ENCODE data around the gene ARL17B.
A peak's percentile ranks its signal among the peaks of the same experiment; 100 is the strongest.
"Not testable (repeated sequence)": the region's sequence is repeated elsewhere in the genome, so short reads cannot be mapped to it uniquely, and the experiment has no call there.

Gene ARL17B

DNA sequence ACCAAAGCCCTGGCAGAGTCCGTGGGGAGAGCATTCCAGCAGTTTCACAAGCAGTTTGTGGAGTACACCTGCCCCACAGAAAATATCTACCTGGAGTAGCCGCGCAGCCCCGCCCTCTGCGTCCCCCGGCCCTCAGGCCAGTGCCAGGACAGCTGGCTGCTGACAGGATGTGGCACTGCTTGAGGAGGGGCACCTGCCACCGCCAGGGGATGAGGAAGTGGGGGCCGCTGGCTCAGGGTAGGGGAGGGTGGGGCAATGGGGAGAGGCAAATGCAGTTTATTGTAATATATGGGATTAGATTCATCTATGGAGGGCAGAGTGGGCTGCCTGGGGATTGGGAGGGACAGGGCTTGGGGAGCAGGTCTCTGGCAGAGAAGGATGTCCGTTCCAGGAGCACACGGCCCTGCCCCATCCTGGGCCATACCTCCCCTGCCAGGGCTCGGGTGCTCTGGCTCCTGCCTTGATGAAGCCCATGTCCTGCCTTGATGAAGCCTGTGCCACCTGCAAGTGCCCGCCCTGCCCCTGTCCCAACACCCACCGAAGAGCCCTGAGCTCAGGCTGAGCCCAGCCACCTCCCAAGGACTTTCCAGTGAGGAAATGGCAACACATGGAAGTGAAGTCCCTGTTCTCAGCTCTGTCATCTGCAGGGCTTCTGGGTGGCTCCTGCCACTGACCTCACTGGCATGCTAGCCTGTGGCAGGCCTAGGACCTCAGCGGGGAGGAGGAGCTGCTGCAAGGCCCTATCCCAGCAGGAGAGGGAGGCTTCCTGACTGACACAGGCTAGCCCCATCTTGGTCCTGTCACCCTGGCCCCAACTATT lies 116.4 kb downstream of the ARL17B start:
- DNase-seq = peak; percentile 24

DNA sequence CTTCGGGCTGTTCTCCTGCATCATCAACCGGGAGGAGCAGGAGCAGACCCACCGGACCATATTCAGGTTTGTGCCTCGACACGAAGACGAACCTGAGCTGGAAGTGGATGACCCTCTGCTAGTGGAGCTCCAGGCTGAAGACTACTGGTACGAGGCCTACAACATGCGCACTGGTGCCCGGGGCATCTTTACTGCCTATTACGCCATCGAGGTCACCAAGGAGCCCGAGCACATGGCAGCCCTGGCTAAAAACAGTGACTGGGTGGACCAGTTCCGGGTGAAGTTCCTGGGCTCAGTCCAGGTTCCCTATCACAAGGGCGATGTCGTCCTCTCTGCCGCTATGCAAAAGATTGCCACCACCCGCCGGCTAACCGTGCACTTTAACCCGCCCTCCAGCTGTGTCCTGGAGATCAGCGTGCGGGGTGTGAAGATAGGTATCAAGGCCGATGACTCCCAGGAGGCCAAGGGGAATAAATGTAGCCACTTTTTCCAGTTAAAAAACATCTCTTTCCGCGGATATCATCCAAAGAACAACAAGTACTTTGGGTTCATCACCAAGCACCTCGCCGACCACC lies 117.1 kb downstream of the ARL17B start:
- DNase-seq = not testable (repeated sequence)

DNA sequence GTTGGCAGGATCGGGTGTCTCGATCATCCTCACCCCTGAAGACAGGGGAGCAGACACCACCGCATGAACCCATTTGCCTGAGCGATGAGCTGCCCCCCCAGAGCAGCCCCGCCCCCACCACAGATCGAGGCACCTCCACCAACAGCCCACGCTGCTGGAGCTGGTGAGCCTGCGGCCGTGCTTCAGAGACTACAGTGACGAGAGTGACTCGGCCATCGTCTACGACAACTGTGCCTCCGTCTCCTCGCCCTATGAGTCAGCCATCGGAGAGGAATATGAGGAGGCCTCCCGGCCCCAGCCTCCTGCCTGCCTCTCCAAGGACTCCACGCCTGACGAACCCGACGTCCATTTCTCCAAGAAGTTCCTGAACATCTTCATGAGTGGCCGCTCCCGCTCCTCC lies 117.6 kb downstream of the ARL17B start:
- DNase-seq = not testable (repeated sequence)

DNA sequence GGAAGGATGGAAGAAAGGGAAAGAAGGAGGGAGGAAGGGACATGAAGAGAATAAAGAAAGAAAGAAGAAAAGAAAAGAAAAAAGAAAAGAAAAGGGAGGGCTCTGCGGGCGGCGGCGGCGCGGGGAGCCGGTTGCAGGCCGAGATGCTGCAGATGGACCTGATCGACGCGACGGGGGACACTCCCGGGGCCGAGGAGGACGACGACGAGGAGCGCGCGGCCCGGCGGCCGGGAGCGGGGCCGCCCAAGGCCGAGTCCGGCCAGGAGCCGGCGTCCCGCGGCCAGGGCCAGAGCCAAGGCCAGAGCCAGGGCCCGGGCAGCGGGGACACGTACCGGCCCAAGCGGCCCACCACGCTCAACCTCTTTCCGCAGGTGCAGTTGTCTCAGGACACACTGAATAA lies 118.1 kb downstream of the ARL17B start:
- not testable (repeated sequence) for DNase-seq

GRCh38 chr17:46231359-46231758 lies 130.2 kb downstream of the ARL17B start:
- not testable (repeated sequence) for DNase-seq

DNA sequence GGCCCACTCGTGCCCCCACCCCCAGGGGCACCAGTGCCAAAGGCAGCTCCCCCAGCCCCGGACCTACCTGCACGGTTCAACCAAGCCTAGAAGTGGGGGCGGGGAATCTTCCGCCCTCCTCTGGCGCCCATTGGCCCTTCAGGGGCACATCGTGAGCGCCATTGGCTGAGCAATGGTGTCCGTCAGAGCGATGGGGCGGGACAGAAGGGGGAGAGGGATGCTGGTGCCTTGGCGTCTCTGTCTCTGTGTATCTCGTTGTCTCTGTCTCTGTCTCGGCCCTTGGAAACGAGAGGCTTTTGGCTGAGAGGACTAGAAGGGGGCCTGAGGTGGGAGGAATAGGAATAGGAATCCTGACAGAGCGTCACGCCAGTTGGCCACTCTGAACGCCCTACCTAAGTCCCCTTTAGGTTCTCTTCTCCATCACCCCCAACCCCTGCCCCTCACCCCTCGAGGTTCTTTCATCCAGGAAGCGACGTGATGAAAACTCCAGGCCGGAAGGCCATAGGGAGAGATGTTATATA lies 136.2 kb downstream of the ARL17B start:
- peak; percentile 98 for DNase-seq

GRCh38 chr17:46224864-46225263 lies 136.7 kb downstream of the ARL17B start:
- DNase-seq = not testable (repeated sequence)

Measured in hematopoietic multipotent progenitor cell treated with erythropoietin and hydrocortisone succinate and interleukin-3 and kit ligand, for 4 days (in vitro differentiated cells).